MM.1S (cell line): ENCODE data around the gene NTM.

ENCODE experiments used
- CTCF ChIP-seq: fragments of 300-600 bp; sonication (generic); IDR thresholded peaks from 2 replicates; pipeline ENCODE4 v1.5.1; 2016; ENCODE audit warnings: antibody characterized with exemption, low read length, mixed read lengths
- EZH2 ChIP-seq: fragments of 300-600 bp; sonication (generic); optimal IDR thresholded peaks from 2 replicates; pipeline ENCODE3; 2017; ENCODE audit warnings: low read depth, mild to moderate bottlenecking, antibody characterized with exemption, low read length, mixed read lengths

- TF ChIP-seq CTCF (no peak), EZH2 (no peak)
Measured at GRCh38 chr11:132035766-132036165, 665.4 kb downstream of the NTM start.
